OCI-LY1 (cell line): Measurements from ENCODE around the gene NEURL1B.

ENCODE experiments used
- EZH2 ChIP-seq: fragments of 200-600 bp; sonication (generic), shearing (Covaris generic); IDR thresholded peaks from 2 replicates; pipeline ENCODE4 v1.8.0; 2017; ENCODE audit warnings: borderline replicate concordance, mixed run types, mild to moderate bottlenecking, antibody characterized with exemption, low read length, moderate library complexity, mixed read lengths
- TF ChIP-seq, protein P1 (sequence below): fragments of 200-600 bp; sonication (generic), shearing (Covaris generic); IDR thresholded peaks from 2 replicates; pipeline ENCODE4 v1.5.1; 2017; ENCODE audit warnings: mild to moderate bottlenecking, antibody characterized with exemption, low read length, moderate library complexity, mixed read lengths

DNA sequence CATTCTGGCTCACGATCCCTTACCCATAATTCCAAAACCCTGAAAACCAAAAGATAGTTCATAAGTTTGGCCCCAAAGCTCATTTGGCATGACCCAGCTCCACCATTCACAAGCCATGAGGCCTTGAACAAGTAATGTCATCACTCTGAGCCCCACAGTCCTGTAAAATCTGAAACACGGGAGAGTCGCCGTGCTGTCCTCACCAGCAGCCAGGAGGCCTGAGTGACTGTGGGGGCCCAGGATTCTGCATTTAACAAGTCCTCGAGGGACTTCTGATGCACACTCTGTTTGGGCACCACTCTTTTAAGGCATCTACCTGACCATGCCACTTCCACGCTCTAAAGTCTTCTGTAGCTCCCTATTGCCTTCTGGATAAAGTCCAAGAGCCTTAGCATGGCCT, 89.2 kb downstream of the NEURL1B start:
- TF ChIP-seq, protein P1, sequence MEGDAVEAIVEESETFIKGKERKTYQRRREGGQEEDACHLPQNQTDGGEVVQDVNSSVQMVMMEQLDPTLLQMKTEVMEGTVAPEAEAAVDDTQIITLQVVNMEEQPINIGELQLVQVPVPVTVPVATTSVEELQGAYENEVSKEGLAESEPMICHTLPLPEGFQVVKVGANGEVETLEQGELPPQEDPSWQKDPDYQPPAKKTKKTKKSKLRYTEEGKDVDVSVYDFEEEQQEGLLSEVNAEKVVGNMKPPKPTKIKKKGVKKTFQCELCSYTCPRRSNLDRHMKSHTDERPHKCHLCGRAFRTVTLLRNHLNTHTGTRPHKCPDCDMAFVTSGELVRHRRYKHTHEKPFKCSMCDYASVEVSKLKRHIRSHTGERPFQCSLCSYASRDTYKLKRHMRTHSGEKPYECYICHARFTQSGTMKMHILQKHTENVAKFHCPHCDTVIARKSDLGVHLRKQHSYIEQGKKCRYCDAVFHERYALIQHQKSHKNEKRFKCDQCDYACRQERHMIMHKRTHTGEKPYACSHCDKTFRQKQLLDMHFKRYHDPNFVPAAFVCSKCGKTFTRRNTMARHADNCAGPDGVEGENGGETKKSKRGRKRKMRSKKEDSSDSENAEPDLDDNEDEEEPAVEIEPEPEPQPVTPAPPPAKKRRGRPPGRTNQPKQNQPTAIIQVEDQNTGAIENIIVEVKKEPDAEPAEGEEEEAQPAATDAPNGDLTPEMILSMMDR: no peak
- TF ChIP-seq EZH2: no peak
